Psoas muscle (tissue), 8 donors: Measurements from ENCODE around the gene PODXL. TPM values are rescaled to one million over a fixed set of nuclear protein-coding genes. Genes with fewer than 3 reads are reported as not detected.
A peak's percentile ranks its signal among the peaks of the same experiment; 100 is the strongest.
"Not testable (repeated sequence)": the region's sequence is repeated elsewhere in the genome, so short reads cannot be mapped to it uniquely, and the experiment has no call there.

Source experiments
- ATAC-seq, 4 donors: fragments of 200-7000 bp; cut with Tn5 transposase; one replicate each; pipeline ENCODE4 v1.9.1; 2020; ENCODE audit warnings: moderate library complexity in 3 of 4, mild to moderate bottlenecking in 2 of 4
- DNase-seq, 2 donors: peaks; one replicate each; pipeline ENCODE4 v3.0.0-alpha.2; 2020
- H3K27ac ChIP-seq: fragments of 200-600 bp; one replicate; pipeline ENCODE4 v1.8.0; 2022
- H3K27me3 ChIP-seq, 3 donors: fragments of 200-600 bp in 1 of 3; one replicate each; pipeline versions ENCODE4 v1.6.1 to v1.8.0; 2013 to 2022; ENCODE audit warnings: low read length in 2 of 3, mild to moderate bottlenecking in 2 of 3, moderate library complexity in 1 of 3; ENCODE audit not compliant: insufficient read depth in 3 of 3
- H3K36me3 ChIP-seq, 2 donors: fragments of 200-600 bp in 1 of 2; one replicate each; pipeline versions ENCODE4 v1.6.1 to v1.8.0; 2013 to 2022; ENCODE audit warnings: low read depth in 1 of 2, mild to moderate bottlenecking in 1 of 2, moderate library complexity in 1 of 2; ENCODE audit not compliant: insufficient read depth in 1 of 2
- H3K4me1 ChIP-seq: fragments of 200-600 bp; one replicate; pipeline ENCODE4 v1.8.0; 2022
- H3K4me3 ChIP-seq: fragments of 200-600 bp; one replicate; pipeline ENCODE4 v1.8.0; 2022; ENCODE audit warnings: mild to moderate bottlenecking
- H3K9me3 ChIP-seq: fragments of 200-600 bp; one replicate; pipeline ENCODE4 v1.8.0; 2022
- CTCF ChIP-seq: fragments of 200-600 bp; IDR thresholded peaks from one replicate; pipeline ENCODE4 v1.8.0; 2022; ENCODE audit warnings: antibody characterized with exemption
- WGBS, 3 donors: extraction: QIAGEN DNeasy Blood & Tissue Kit; methylation state at CpG; one replicate each; pipeline versions ENCODE4 v1.1.6 to v1.1.7; 2013; 5-methylcytosine and 5-hydroxymethylcytosine counted together
- intact Hi-C, 2 donors: fragments of 100-400 bp; cut with DNase I; formaldehyde crosslinking; loops; one replicate each; pipeline versions ENCODE4 v1.11.0 to v1.14.2; 2022
- polyA plus RNA-seq, 3 donors: library from polyadenylated mRNA; stranded (reverse); fragments of 200-250 nt; gene quantifications; one replicate each; pipeline ENCODE4 v1.2.3, GENCODE V29; 2013
- total RNA-seq, 4 donors: library from RNA; stranded (reverse); fragmentation: NEBNext Ultra II Directional in 2 of 4; extraction: Animal tissue kit (Norgen Biotek cat#: 25700) in 2 of 4; gene quantifications; one replicate each; pipeline versions ENCODE4 v1.2.1 to v1.2.4, GENCODE V29; 2021 to 2023
- donor health status: healthy with polysubstance abuse.
- donor health status: DM: no; HTN: no; CAD: no; lungs with moderate emphysema.
- donor health status: Bipolar disorder and iron deficiency.
- donor health status: healthy.
- donor health status: DM: yes; HTN: yes; CAD: no.
- donor health status: DM: no; HTN: no; CAD: no.
- donor health status: DM: no; HTN: no; CAD: no.
- donor health status: DM: yes; HTN: yes; CAD: no.

PODXL gene
- total and polyA plus RNA-seq, 7 donors, result 9.0 to 46.8 (median 16.2) TPM

GRCh38 chr7:131467788-131468187 is 88.6 kb downstream of the PODXL start:
- Histone ChIP-seq H3K36me3 (peaks cover 5 to 91% of the 10 kb centered on the region in 2 donors), H3K27ac (no peak overlapping the region), H3K4me1 (no peaks in the 10 kb centered on the region), H3K9me3 (no peaks in the 10 kb centered on the region), H3K27me3 (no peaks in the 10 kb centered on the region), H3K4me3 (no peak overlapping the region)
- DNase-seq (no peak), ATAC-seq (peak in 3 of 4 donors; percentile 50 to 56 (median 54))
- TF ChIP-seq CTCF, result no peak
- intact Hi-C loops, result no loop called here
- WGBS, 3 donors, result 85 to 92% (median 89%) methylated on average over 5 of the region's 5 CpGs

- no peaks in the 10 kb centered on the region for H3K9me3 ChIP-seq
- no peaks in the 10 kb centered on the region for H3K27me3 ChIP-seq
- intact Hi-C loops, result no loop called here
- H3K27ac ChIP-seq, result no peak overlapping the region
- no peaks in the 10 kb centered on the region for H3K4me1 ChIP-seq
- DNase-seq, result no peak
- WGBS, 3 donors, result 87 to 97% (median 89%) methylated on average over 12 of the region's 12 CpGs
- no peak overlapping the region for H3K4me3 ChIP-seq
- H3K36me3 ChIP-seq, result peaks cover 5 to 95% of the 10 kb centered on the region in 2 donors
- ATAC-seq, result no peak
- TF ChIP-seq CTCF, result no peak
Observed at GRCh38 chr7:131466735-131467365, 89.6 kb downstream of the PODXL start.

- H3K27me3 ChIP-seq, DNase-seq, ATAC-seq, H3K9me3 ChIP-seq, H3K4me3 ChIP-seq, intact Hi-C loops, H3K27ac ChIP-seq, H3K4me1 ChIP-seq: not testable (repeated sequence)
- peaks cover 3 to 59% of the 10 kb centered on the region in 2 donors for H3K36me3 ChIP-seq
Observed at GRCh38 chr7:131462715-131463114, 93.7 kb downstream of the PODXL start.

- TF ChIP-seq CTCF, result no peak
- H3K27me3 ChIP-seq, result no peaks in the 10 kb centered on the region
- ATAC-seq (no peak), DNase-seq (no peak)
- no peak overlapping the region for H3K4me3 ChIP-seq
- intact Hi-C loops, result no loop called here
- H3K27ac ChIP-seq, result no peak overlapping the region
- H3K4me1 ChIP-seq, result no peaks in the 10 kb centered on the region
- WGBS, 3 donors, result 95 to 97% (median 96%) methylated on average over 3 of the region's 3 CpGs
- peaks cover 3 to 52% of the 10 kb centered on the region in 2 donors for H3K36me3 ChIP-seq
- H3K9me3 ChIP-seq, result no peaks in the 10 kb centered on the region
Observed at GRCh38 chr7:131462059-131462458, 94.4 kb downstream of the PODXL start.

- DNase-seq, result no peak
- Histone ChIP-seq H3K9me3 (no peaks in the 10 kb centered on the region), H3K4me1 (no peaks in the 10 kb centered on the region), H3K36me3 (peaks cover 3 to 24% of the 10 kb centered on the region in 2 donors), H3K27ac (no peak overlapping the region), H3K4me3 (no peak overlapping the region), H3K27me3 (no peaks in the 10 kb centered on the region)
- TF ChIP-seq CTCF, result no peak
- 96 to 100% (median 97%) methylated on average over 1 of the region's 1 CpG for WGBS, 3 donors
- ATAC-seq, result peak in 1 of 4 donors; percentile 23
- intact Hi-C loops, result no loop called here
Observed at GRCh38 chr7:131459256-131459655, 97.2 kb downstream of the PODXL start.
